H9 (cell line): Measurements from ENCODE around the gene PDCD4. TPM values are rescaled to one million over a fixed set of nuclear protein-coding genes. Genes with fewer than 3 reads are reported as not detected.

ENCODE experiments used
- DNase-seq: peaks from one replicate; pipeline ENCODE4 v3.0.0-alpha.2; 2017
- H2AFZ ChIP-seq: one replicate; pipeline ENCODE4 v1.6.1; 2013; ENCODE audit warnings: mild to moderate bottlenecking, low read length, control low read depth, moderate library complexity
- H2AK5ac ChIP-seq: 2 replicates; pipeline ENCODE4 v1.6.1; 2013; ENCODE audit warnings: low read length, control low read depth, mixed read lengths; ENCODE audit not compliant: insufficient read length
- H2BK120ac ChIP-seq: one replicate; pipeline ENCODE4 v1.6.1; 2013; ENCODE audit warnings: low read depth, mild to moderate bottlenecking, low read length, control low read depth, inconsistent platforms; ENCODE audit not compliant: poor library complexity, severe bottlenecking
- H2BK12ac ChIP-seq: 2 replicates; pipeline ENCODE4 v1.6.1; 2013; ENCODE audit warnings: low read length, control low read depth, mixed read lengths, low read depth; ENCODE audit not compliant: insufficient read length
- H2BK15ac ChIP-seq: 2 replicates; pipeline ENCODE4 v1.6.1; 2013; ENCODE audit warnings: low read depth, low read length, control low read depth
- H2BK20ac ChIP-seq: one replicate; pipeline ENCODE4 v1.6.1; 2013; ENCODE audit warnings: low read depth, mild to moderate bottlenecking, low read length, control low read depth, inconsistent platforms; ENCODE audit not compliant: poor library complexity, severe bottlenecking
- H2BK5ac ChIP-seq: 2 replicates; pipeline ENCODE4 v1.6.1; 2013; ENCODE audit warnings: low read length, control low read depth, mixed read lengths; ENCODE audit not compliant: insufficient read length
- H3K14ac ChIP-seq: 2 replicates; pipeline ENCODE4 v1.6.1; 2013; ENCODE audit warnings: low read length, control low read depth; ENCODE audit not compliant: insufficient read depth
- H3K18ac ChIP-seq: 2 replicates; pipeline ENCODE4 v1.6.1; 2013; ENCODE audit warnings: low read depth, mild to moderate bottlenecking, mixed read lengths, low read length, control low read depth; ENCODE audit not compliant: insufficient read length
- H3K23ac ChIP-seq: 2 replicates; pipeline ENCODE4 v1.6.1; 2013; ENCODE audit warnings: low read length, control low read depth, mixed read lengths, low read depth; ENCODE audit not compliant: insufficient read length
- H3K23me2 ChIP-seq: 2 replicates; pipeline ENCODE4 v1.6.1; 2013; ENCODE audit warnings: low read depth, mild to moderate bottlenecking, mixed read lengths, low read length, control low read depth; ENCODE audit not compliant: insufficient read length, poor library complexity, severe bottlenecking
- H3K27ac ChIP-seq: 2 replicates; pipeline ENCODE4 v1.5.1; 2013; ENCODE audit warnings: low read length, control low read depth, mixed read lengths, low read depth; ENCODE audit not compliant: insufficient read length
- H3K27me3 ChIP-seq: 2 replicates; pipeline ENCODE4 v1.6.1; 2013; ENCODE audit warnings: low read length, control low read depth, inconsistent platforms; ENCODE audit not compliant: insufficient read depth
- H3K4ac ChIP-seq: 2 replicates; pipeline ENCODE4 v1.6.1; 2013; ENCODE audit warnings: low read depth, mild to moderate bottlenecking, control low read depth, inconsistent platforms, low read length, moderate library complexity
- H3K4me1 ChIP-seq: 2 replicates; pipeline ENCODE4 v1.6.1; 2013; ENCODE audit warnings: low read length, control low read depth, inconsistent platforms; ENCODE audit not compliant: insufficient read depth
- H3K4me2 ChIP-seq: 2 replicates; pipeline ENCODE4 v1.6.1; 2013; ENCODE audit warnings: low read length, control low read depth, mixed read lengths; ENCODE audit not compliant: insufficient read length, insufficient read depth
- H3K56ac ChIP-seq: 2 replicates; pipeline ENCODE4 v1.6.1; 2013; ENCODE audit warnings: low read depth, mild to moderate bottlenecking, mixed read lengths, low read length, control low read depth; ENCODE audit not compliant: insufficient read length
- H3K79me1 ChIP-seq: 2 replicates; pipeline ENCODE4 v1.6.1; 2013; ENCODE audit warnings: low read depth, mild to moderate bottlenecking, moderate library complexity, low read length, control low read depth, inconsistent platforms; ENCODE audit not compliant: insufficient read depth, poor library complexity, severe bottlenecking
- H3K79me2 ChIP-seq: 2 replicates; pipeline ENCODE4 v1.6.1; 2013; ENCODE audit warnings: low read length, control low read depth, inconsistent platforms; ENCODE audit not compliant: insufficient read depth
- H3K9ac ChIP-seq: 2 replicates; pipeline ENCODE4 v1.6.1; 2013; ENCODE audit warnings: low read length, control low read depth, mixed read lengths; ENCODE audit not compliant: insufficient read length; ENCODE audit errors: extremely low read depth
- H3K9me3 ChIP-seq: one replicate; pipeline ENCODE4 v1.6.1; 2013; ENCODE audit warnings: low read depth, low read length, inconsistent platforms; ENCODE audit not compliant: control insufficient read depth
- H3T11ph ChIP-seq: one replicate; pipeline ENCODE4 v1.6.1; 2013; ENCODE audit warnings: mild to moderate bottlenecking, low read length, control low read depth, inconsistent platforms
- H4K20me1 ChIP-seq: one replicate; pipeline ENCODE4 v1.6.1; 2013; ENCODE audit not compliant: control insufficient read depth, insufficient read length, insufficient read depth
- H4K5ac ChIP-seq: 2 replicates; pipeline ENCODE4 v1.6.1; 2013; ENCODE audit warnings: low read depth, mild to moderate bottlenecking, mixed read lengths, low read length, control low read depth; ENCODE audit not compliant: insufficient read length
- H4K8ac ChIP-seq: replicated peaks from 2 replicates; pipeline ENCODE4 v1.6.1; 2013; ENCODE audit warnings: low read length, control low read depth, mixed read lengths, low read depth; ENCODE audit not compliant: insufficient read length
- H4K91ac ChIP-seq: 2 replicates; pipeline ENCODE4 v1.6.1; 2013; ENCODE audit warnings: low read depth, mild to moderate bottlenecking, moderate library complexity, mixed read lengths, low read length, control low read depth; ENCODE audit not compliant: insufficient read length
- H3K27ac Mint-ChIP-seq, 3 experiments: 2 replicates in 2 of 3; 3 replicates in 1 of 3; pipeline ENCODE4 v1.8.0; 2020 to 2021; ENCODE audit warnings: mixed read lengths in 3 of 3, mild to moderate bottlenecking in 1 of 3, moderate library complexity in 1 of 3
- H3K27me3 Mint-ChIP-seq: 2 replicates; pipeline ENCODE4 v1.8.0; 2021; ENCODE audit warnings: low read depth, mild to moderate bottlenecking, moderate library complexity, mixed read lengths
- H3K36me3 Mint-ChIP-seq, 3 experiments: 2 replicates in 2 of 3; 3 replicates in 1 of 3; pipeline ENCODE4 v1.8.0; 2020 to 2021; ENCODE audit warnings: low read depth in 3 of 3, mixed read lengths in 3 of 3; ENCODE audit not compliant: insufficient read depth in 1 of 3
- H3K4me1 Mint-ChIP-seq, 2 experiments: 2 replicates each; pipeline ENCODE4 v1.8.0; 2020; ENCODE audit warnings: mixed read lengths in 2 of 2
- H3K4me3 Mint-ChIP-seq, 2 experiments: 2 replicates in 1 of 2; 3 replicates in 1 of 2; pipeline ENCODE4 v1.8.0; 2020 to 2021; ENCODE audit warnings: mild to moderate bottlenecking in 2 of 2, mixed read lengths in 2 of 2, moderate library complexity in 1 of 2
- H3K9me3 Mint-ChIP-seq, 2 experiments: 2 replicates in 1 of 2; 3 replicates in 1 of 2; pipeline ENCODE4 v1.8.0; 2020; ENCODE audit warnings: mild to moderate bottlenecking in 2 of 2, mixed read lengths in 2 of 2, moderate library complexity in 1 of 2
- WGBS: extraction: QIAGEN DNeasy Blood & Tissue Kit; methylation state at CpG from one replicate; pipeline ENCODE4 v1.1.7; 2013; ENCODE audit warnings: missing lambda C conversion rate, low lambda C conversion rate, mixed read lengths; ENCODE audit not compliant: insufficient read length; ENCODE audit errors: extremely low coverage; 5-methylcytosine and 5-hydroxymethylcytosine counted together
- total RNA-seq: library from RNA; stranded (reverse); gene quantifications from 2 replicates; pipeline ENCODE4 v1.2.1, GENCODE V29; 2021
- TF ChIP-seq, protein P1 (sequence below): fragments of 200-600 bp; sonication (generic); conservative IDR thresholded peaks from 3 replicates; pipeline ENCODE4 v1.8.0; 2021; ENCODE audit warnings: antibody characterized with exemption, mild to moderate bottlenecking

Gene PDCD4
- total RNA-seq, 1 experiment from 2014 or later = 29.3 TPM

DNA sequence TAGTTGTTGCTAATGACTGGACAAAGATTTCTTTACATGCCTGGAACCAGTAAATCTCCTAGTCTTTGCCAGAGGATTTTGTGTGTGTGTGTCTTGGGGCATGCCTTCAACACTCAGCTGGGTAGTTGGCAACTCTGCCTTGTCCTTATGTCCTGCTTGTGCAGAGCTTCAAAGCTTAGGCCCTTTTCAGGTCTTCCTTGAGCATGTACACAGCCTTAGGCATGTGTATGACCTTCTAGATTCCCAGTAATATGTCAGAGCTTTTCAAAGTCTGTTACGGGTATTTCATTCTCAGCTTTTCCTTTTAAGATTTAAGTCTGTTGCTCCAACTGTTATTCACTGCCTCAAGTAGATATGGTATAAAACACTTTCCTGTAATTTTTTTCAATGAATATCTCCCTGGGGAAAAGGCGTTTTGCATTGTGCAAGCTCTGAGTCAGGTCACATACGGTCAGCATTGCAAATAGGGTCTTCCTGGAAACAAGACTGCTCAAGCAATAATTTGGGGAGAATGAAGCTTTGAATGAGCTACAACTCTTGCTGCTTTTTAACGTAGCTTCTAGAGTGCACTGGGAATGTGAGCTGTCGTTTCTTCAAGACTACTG is 73.2 kb downstream of the PDCD4 start:
- no peaks in the 10 kb centered on the region; the same call in 1 of the 2 replicates for H3K79me2 ChIP-seq
- H2BK12ac ChIP-seq = no peak overlapping the region
- no peak overlapping the region for H3K14ac ChIP-seq
- Mint-ChIP-seq H3K9me3 (no peaks in the 10 kb centered on the region; a peak in 1 of 5 replicates), H3K36me3 (peaks cover 5 to 8% (median 5%) of the 10 kb centered on the region in 3 experiments; a peak in 4 of 7 replicates), H3K4me3 (no peak overlapping the region), H3K27ac (no peak overlapping the region; a peak in 1 of 7 replicates), H3K27me3 (no peaks in the 10 kb centered on the region), H3K4me1 (peaks cover 21 to 32% of the 10 kb centered on the region in 2 experiments)
- no peaks in the 10 kb centered on the region for H3K27me3 ChIP-seq
- DNase-seq = no peak
- H3K27ac ChIP-seq = no peak overlapping the region
- H3K79me1 ChIP-seq = no peaks in the 10 kb centered on the region
- TF ChIP-seq, protein P1, sequence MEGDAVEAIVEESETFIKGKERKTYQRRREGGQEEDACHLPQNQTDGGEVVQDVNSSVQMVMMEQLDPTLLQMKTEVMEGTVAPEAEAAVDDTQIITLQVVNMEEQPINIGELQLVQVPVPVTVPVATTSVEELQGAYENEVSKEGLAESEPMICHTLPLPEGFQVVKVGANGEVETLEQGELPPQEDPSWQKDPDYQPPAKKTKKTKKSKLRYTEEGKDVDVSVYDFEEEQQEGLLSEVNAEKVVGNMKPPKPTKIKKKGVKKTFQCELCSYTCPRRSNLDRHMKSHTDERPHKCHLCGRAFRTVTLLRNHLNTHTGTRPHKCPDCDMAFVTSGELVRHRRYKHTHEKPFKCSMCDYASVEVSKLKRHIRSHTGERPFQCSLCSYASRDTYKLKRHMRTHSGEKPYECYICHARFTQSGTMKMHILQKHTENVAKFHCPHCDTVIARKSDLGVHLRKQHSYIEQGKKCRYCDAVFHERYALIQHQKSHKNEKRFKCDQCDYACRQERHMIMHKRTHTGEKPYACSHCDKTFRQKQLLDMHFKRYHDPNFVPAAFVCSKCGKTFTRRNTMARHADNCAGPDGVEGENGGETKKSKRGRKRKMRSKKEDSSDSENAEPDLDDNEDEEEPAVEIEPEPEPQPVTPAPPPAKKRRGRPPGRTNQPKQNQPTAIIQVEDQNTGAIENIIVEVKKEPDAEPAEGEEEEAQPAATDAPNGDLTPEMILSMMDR = no peak
- H3T11ph ChIP-seq = no peak overlapping the region
- whole genome bisulfite sequencing = no CpG with 5 or more reads among the region's 5 CpGs
- H4K91ac ChIP-seq = no peak overlapping the region
- no peak overlapping the region for H2BK20ac ChIP-seq
- no peak overlapping the region for H3K4ac ChIP-seq
- H2BK120ac ChIP-seq = no peak overlapping the region
- H4K20me1 ChIP-seq = no peaks in the 10 kb centered on the region
- H3K4me1 ChIP-seq = peaks cover 5% of the 10 kb centered on the region
- H3K56ac ChIP-seq = no peak overlapping the region
- no peak overlapping the region for H2AFZ ChIP-seq
- H3K18ac ChIP-seq = no peak overlapping the region
- H2BK5ac ChIP-seq = no peak overlapping the region
- H3K4me2 ChIP-seq = no peak overlapping the region
- H3K23ac ChIP-seq = no peak overlapping the region
- no peak overlapping the region for H4K5ac ChIP-seq
- H3K9ac ChIP-seq = no peak overlapping the region
- H2BK15ac ChIP-seq = no peak overlapping the region
- no peaks in the 10 kb centered on the region for H3K9me3 ChIP-seq
- no peak overlapping the region for H4K8ac ChIP-seq
- no peaks in the 10 kb centered on the region for H3K23me2 ChIP-seq
- no peak overlapping the region for H2AK5ac ChIP-seq
